HG02973 (cell line): ENCODE results near the gene MAPK10.
"Not testable (repeated sequence)": the region's sequence is repeated elsewhere in the genome, so short reads cannot be mapped to it uniquely, and the experiment has no call there.

ENCODE experiments used
- ATAC-seq: cut with Tn5 transposase; IDR thresholded peaks from one replicate; pipeline ENCODE4 v1.9.1; 2021; ENCODE audit warnings: moderate library complexity; ENCODE audit not compliant: unreplicated experiment

Gene MAPK10

GRCh38 chr4:86048426-86048825 is 311.4 kb downstream of the MAPK10 start:
- ATAC-seq: no peak

GRCh38 chr4:86044593-86044985 is 315.3 kb downstream of the MAPK10 start:
- ATAC-seq: no peak

DNA sequence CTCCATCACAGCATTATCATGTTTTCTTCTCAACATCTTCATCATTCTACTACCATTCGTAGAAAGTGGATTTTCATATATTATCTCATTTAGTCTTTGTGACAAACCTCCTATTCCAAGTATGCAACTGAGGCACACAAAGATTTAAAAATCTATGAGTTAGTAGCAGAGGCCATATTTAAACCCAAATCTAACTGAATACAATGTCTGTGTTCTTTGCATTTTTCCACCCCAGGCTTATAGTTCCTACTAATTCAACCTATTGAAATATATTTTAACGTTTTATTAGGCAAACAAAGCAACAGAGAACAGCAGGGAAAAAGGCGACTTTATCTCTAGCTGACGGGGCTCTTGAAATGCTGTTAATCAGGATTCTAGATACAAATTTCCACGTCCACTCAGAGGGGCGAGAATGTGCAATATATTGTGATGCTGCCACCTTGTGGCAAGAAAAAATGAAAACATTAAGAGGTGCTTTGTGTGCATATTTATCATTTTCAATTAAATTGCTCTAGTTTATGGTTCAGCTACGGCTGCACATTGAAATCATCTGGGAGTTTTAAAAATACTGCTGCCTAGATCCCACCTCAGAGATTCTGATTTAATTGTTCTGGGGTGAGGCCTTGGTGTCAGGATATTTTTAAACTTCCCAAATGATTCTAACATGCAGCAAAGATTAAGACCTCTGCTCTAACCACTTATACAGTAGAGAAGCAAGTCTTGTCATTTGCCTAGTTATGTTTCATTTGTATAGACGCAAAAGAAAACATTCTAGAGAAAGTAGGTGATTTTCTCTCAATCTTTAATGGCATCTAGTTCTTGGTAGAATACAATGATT is 315.9 kb downstream of the MAPK10 start:
- peak; percentile 65 for ATAC-seq

- ATAC-seq: no peak
Observed at GRCh38 chr4:86038037-86038436, 321.8 kb downstream of the MAPK10 start.

DNA sequence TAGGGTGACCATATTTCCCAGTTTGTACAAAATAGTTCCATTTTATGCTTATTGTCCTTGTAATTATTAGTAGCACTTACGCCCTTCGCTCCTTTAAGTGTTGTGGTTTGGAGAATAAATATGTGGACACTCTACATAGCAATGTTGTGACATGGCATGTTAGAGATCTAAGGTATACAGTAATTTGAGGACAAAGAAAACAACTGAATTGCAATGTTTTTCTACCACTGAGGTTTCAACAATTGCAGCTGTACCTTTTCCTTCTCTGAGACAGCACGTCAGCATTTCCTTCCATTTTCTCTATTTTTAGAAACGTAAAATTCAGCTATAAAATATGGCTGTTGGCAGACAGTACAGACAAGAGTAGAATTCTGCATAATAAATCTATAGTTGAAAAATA is 323.1 kb downstream of the MAPK10 start:
- no peak for ATAC-seq

DNA sequence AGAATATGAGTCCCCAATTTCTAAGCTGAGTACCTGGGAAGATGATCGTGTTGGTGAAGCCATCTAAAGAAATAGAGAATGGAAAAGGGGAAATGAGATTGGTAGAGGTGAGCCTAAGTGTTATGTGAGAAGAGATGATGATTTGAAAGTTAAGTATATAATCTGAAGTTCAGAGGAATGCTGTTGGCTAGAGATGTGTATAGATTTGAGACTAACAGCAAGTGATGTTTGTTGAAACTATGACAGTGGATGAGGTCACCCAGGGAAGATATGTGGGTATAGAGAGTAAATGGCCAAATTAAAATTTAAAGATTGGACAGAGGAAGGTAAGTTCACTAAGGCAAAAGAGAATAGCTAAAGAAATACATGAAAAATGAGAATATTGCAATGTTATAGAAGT is 324.2 kb downstream of the MAPK10 start:
- no peak for ATAC-seq

DNA sequence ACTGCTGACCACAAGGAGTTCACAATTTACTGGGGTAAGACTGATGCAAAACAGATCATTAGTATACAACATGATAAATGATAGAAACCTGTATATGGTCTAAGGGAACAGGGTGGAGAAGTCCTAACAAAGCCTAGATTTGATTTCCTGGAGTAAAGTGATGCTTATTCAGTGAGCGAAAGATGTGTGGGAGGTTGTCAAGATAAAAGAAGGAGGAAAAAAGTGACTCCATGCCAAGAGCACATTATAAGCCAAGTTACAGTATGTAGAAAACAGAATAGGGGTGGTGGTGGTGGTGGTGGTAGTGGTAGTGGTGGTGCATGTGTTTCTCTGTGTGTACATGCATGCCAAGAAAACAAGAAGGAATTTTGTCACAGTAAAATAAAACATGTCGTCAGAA is 325.2 kb downstream of the MAPK10 start:
- no peak for ATAC-seq

DNA sequence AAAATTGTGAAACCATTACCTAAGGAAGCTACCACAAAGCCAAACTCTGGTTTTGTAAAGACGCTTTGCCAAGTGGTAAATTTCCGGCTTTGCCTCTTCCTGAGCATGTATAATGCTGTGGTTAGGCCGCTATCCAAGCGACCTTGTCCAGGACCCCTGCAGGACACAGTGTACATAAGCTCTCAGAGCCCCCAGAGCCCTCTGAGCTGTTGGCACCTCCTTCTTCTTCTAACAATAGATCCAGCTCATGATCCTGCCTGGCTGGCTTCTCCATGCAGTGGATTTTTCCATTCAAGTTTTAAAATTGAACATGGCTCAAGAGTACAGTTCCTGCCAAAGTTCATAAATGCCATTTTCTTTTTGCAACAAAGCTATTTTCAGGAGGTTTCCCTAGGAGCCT is 326.7 kb downstream of the MAPK10 start:
- ATAC-seq: no peak

- ATAC-seq: no peak
Observed at GRCh38 chr4:86032476-86033022, 327.3 kb downstream of the MAPK10 start.

GRCh38 chr4:86031927-86032326 is 327.9 kb downstream of the MAPK10 start:
- no peak for ATAC-seq

DNA sequence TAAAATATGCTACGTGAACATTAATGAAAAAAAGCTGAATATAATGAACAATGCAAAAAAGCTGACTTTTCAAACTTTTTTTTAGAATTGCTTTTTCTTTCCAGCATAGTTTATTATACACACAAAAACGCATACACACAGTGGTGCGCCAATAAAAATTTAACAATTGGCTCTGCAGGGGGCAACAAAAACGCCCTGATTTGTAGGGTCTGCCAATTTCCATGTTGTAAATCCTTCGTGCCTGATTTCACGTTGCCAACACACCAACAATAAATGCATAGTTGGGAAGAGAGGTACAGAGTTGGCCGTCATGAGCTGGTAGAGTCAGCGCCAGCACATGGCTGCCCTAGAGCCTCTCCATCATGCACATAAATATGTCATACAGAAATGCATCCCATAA is 333.1 kb downstream of the MAPK10 start:
- no peak for ATAC-seq

DNA sequence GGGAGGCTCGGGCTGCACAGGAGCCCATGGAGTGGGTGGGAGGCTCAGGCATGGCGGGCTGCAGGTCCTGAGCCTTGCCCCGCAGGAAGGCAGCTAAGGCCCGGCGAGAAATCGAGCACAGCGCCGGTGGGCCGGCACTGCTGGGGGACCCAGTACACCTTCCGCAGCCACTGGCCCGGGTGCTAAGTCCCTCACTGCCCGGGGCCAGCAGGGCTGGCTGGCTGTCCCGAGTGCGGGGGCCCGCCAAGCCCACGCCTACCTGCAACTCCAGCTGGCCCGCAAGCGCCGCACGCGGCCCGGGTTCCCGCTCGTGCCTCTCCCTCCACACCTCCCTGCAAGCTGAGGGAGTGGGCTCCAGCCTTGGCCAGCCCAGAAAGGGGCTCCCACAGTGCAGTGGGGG is 338.2 kb downstream of the MAPK10 start:
- not testable (repeated sequence) for ATAC-seq

DNA sequence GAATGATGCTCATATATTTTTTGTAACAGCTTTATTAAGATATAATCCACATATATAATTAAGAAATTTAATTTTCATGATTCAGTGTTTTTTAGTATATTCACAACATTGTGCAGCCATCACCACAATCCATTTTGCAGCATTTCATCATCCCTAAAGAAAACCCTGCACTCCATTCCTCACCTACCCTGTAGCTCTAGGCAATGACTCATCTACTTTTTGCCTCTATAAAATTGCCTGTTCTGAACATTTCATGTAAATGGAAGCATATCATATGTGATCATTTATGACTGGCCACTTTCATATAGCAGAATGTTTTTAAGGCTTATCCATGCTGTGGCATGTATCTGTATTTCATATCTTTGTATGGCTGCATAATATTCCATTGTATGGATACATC is 339.9 kb downstream of the MAPK10 start:
- no peak for ATAC-seq

- no peak for ATAC-seq
Observed at GRCh38 chr4:86019362-86019761, 340.5 kb downstream of the MAPK10 start.

GRCh38 chr4:86015412-86016350 is 344.2 kb downstream of the MAPK10 start:
- no peak for ATAC-seq

DNA sequence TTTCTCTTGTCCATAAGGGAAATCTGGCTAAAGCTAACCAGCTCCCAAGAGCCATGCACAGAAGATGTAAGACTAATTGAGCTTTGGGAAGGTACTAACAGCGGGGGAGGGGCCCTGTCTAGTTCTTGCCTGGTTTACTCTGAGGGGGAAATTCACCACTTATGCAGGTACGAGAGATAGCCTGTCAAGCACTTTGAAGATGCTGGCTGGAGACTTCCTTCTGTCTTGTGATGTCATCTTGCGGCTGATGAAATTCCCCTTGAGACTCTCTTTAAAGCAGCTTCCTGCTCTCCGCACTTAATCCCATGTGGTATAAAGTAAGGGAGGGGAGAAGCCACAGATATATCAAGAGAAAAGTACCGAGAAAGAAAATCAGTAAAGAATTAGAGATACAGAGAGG is 345.3 kb downstream of the MAPK10 start:
- ATAC-seq: peak; percentile 64

- no peak for ATAC-seq
Observed at GRCh38 chr4:86013621-86014020, 346.2 kb downstream of the MAPK10 start.

DNA sequence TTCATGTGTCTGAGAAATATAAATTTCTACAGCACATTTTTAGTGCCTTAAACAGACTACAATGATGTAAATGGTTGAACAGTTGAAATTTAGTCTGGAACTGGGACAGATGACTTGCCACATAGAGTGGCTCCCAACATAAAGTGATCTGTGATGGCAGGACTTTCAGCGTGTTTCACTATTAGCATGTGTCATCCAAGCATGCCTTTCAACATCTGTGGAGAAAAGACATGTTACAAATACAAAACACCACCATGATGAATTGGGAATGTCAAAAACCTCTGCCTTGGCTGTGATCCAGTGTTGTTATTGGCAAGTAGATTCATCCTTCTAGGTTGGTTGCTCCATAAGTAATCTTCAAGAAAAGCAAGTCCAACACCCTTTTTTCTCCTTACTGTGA is 348.7 kb downstream of the MAPK10 start:
- no peak for ATAC-seq

DNA sequence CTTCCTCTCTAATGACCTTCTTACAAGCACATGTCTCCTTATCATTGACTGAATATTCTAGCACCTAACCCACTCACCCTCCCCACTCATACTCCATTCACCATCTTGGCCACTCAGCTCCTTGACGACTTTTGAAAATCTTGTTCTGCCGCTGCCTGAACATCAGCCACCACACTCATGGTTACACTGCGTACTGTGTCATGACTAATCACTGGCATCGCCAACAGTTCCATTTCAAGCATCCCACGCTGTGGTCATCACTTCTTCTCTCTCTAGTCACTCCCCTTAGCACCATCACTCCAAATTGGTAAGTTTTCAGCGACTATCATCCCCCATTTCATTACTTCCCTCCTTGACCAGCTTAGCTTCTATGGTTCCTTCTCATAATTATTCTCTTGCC is 352.8 kb downstream of the MAPK10 start:
- ATAC-seq: no peak

- ATAC-seq: no peak
Observed at GRCh38 chr4:86006057-86006456, 353.8 kb downstream of the MAPK10 start.

GRCh38 chr4:86004030-86004429 is 355.8 kb downstream of the MAPK10 start:
- ATAC-seq: no peak

GRCh38 chr4:86001591-86001990 is 358.3 kb downstream of the MAPK10 start:
- ATAC-seq: no peak
